Endothelial cell of umbilical vein (primary cell): ENCODE results near the gene KCNB1. TPM values are rescaled to one million over a fixed set of nuclear protein-coding genes. Genes with fewer than 3 reads are reported as not detected.

Experiments
- BruUV-seq: library from RNA; stranded (reverse); fragments of 400-500 nt; replicated peaks from 2 replicates; lab custom pipeline; 2021; lab: Mats Ljungman, UMichigan
- CTCF ChIA-PET: fragments of 300-600, 350-600 bp; sonication (Branson Sonifier 250); formaldehyde crosslinking; loops from one replicate; lab custom pipeline; 2021; ENCODE audit warnings: antibody characterized with exemption, inconsistent platforms; lab: Charles Lee
- POLR2A ChIA-PET: fragments of 300-600, 350-600 bp; sonication (Branson Sonifier 250); formaldehyde crosslinking; loops from one replicate; lab custom pipeline; 2021; ENCODE audit warnings: antibody characterized with exemption, inconsistent platforms; lab: Charles Lee
- DNase-seq: peaks from one replicate; pipeline ENCODE4 v3.0.0-alpha.2; 2011; ENCODE audit warnings: low read depth, low spot score
- FAIRE-seq: peaks from 2 replicates; lab custom pipeline; 2011; peaks lifted over from hg19 to GRCh38; lab: Jason Lieb, UNC
- H2AFZ ChIP-seq: 2 replicates; pipeline ENCODE4 v1.6.0; 2012; ENCODE audit warnings: low read depth, low read length, control low read depth, inconsistent platforms
- H3K27ac ChIP-seq: 2 replicates; pipeline ENCODE4 v1.5.1; 2011; ENCODE audit warnings: low read depth, mild to moderate bottlenecking, control low read depth, low read length, moderate library complexity; ENCODE audit not compliant: insufficient read depth
- H3K27me3 ChIP-seq, 2 experiments: 2 replicates each; pipeline versions ENCODE4 v1.6.0 to v1.6.1; 2011; ENCODE audit warnings: low read length in 2 of 2, mixed read lengths in 1 of 2; ENCODE audit not compliant: control insufficient read depth in 2 of 2, insufficient read depth in 2 of 2
- H3K36me3 ChIP-seq, 2 experiments: 2 replicates in 1 of 2; 3 replicates in 1 of 2; pipeline ENCODE4 v1.5.1; 2011; ENCODE audit warnings: low read length in 2 of 2, mild to moderate bottlenecking in 1 of 2, moderate library complexity in 1 of 2; ENCODE audit not compliant: control insufficient read depth in 2 of 2, insufficient read depth in 2 of 2; ENCODE audit errors: extremely low read depth in 1 of 2
- H3K4me1 ChIP-seq: 3 replicates; pipeline ENCODE4 v1.5.1; 2011; ENCODE audit warnings: mild to moderate bottlenecking, low read length; ENCODE audit not compliant: control insufficient read depth, insufficient read depth; ENCODE audit errors: extremely low read depth
- H3K4me2 ChIP-seq: 2 replicates; pipeline ENCODE4 v1.6.1; 2011; ENCODE audit warnings: low read length, control low read depth, mixed read lengths; ENCODE audit not compliant: insufficient read depth
- H3K4me3 ChIP-seq, 3 experiments: fragments of 200-600 bp in 1 of 3; sonication (generic), shearing (Covaris generic) in 1 of 3; replicated peaks in 1 of 3; 2 replicates each; pipeline ENCODE4 v1.5.1; 2011 to 2016; ENCODE audit warnings: control low read depth in 3 of 3, low read length in 3 of 3, mild to moderate bottlenecking in 2 of 3, inconsistent platforms in 1 of 3, low read depth in 1 of 3, moderate library complexity in 1 of 3; ENCODE audit not compliant: insufficient read depth in 1 of 3
- H3K79me2 ChIP-seq: 2 replicates; pipeline ENCODE4 v1.6.0; 2012; ENCODE audit warnings: low read length, inconsistent platforms; ENCODE audit not compliant: control insufficient read depth, insufficient read depth
- H3K9ac ChIP-seq: replicated peaks from 2 replicates; pipeline ENCODE3; 2011; ENCODE audit warnings: low read length, control low read depth; ENCODE audit not compliant: insufficient read depth; ENCODE audit errors: extremely low read depth
- H3K9me1 ChIP-seq: replicated peaks from 3 replicates; pipeline ENCODE4 v1.6.0; 2011; ENCODE audit warnings: mild to moderate bottlenecking, low read length; ENCODE audit not compliant: control insufficient read depth, insufficient read depth; ENCODE audit errors: extremely low read depth
- H3K9me3 ChIP-seq: replicated peaks from 2 replicates; pipeline ENCODE4 v1.5.1; 2012; ENCODE audit warnings: low read length, inconsistent platforms; ENCODE audit not compliant: control insufficient read depth, insufficient read depth
- H4K20me1 ChIP-seq: replicated peaks from 2 replicates; pipeline ENCODE3; 2011; ENCODE audit warnings: mild to moderate bottlenecking, low read length; ENCODE audit not compliant: control insufficient read depth, insufficient read depth; ENCODE audit errors: extremely low read depth
- CTCF ChIP-seq, 2 donors: IDR thresholded peaks; 1 replicate in 1 of 2; 2 replicates in 1 of 2; pipeline ENCODE4 v1.5.1; 2011; ENCODE audit warnings: low read length in 2 of 2, mild to moderate bottlenecking in 2 of 2, moderate library complexity in 2 of 2, control low read depth in 1 of 2, inconsistent platforms in 1 of 2, low read depth in 1 of 2; ENCODE audit not compliant: insufficient read depth in 1 of 2; ENCODE audit errors: extremely low read depth in 1 of 2
- EZH2 ChIP-seq: IDR thresholded peaks from 2 replicates; pipeline ENCODE4 v1.6.1; 2012; ENCODE audit warnings: borderline replicate concordance, low read depth, mild to moderate bottlenecking, moderate library complexity, low read length, inconsistent platforms; ENCODE audit not compliant: severe bottlenecking
- FOS ChIP-seq: IDR thresholded peaks from 2 replicates; pipeline ENCODE4 v1.6.1; 2011; ENCODE audit warnings: mild to moderate bottlenecking, low read length, moderate library complexity, borderline replicate concordance; ENCODE audit not compliant: insufficient read depth
- GATA2 ChIP-seq: IDR thresholded peaks from 2 replicates; pipeline ENCODE4 v1.7.0; 2011; ENCODE audit warnings: low read depth, mild to moderate bottlenecking, moderate library complexity, mixed read lengths, low read length; ENCODE audit not compliant: insufficient read length, insufficient read depth
- JUN ChIP-seq: IDR thresholded peaks from 2 replicates; pipeline ENCODE4 v1.6.1; 2011; ENCODE audit warnings: borderline replicate concordance, low read depth; ENCODE audit not compliant: insufficient read length, insufficient read depth
- MAX ChIP-seq: IDR thresholded peaks from 2 replicates; pipeline ENCODE4 v1.6.1; 2011; ENCODE audit not compliant: insufficient read depth, insufficient read length
- MYC ChIP-seq: IDR thresholded peaks from one replicate; pipeline ENCODE4 v1.6.1; 2011; ENCODE audit warnings: mild to moderate bottlenecking, low read depth, low read length
- POLR2A ChIP-seq: IDR thresholded peaks from 2 replicates; pipeline ENCODE4 v1.6.1; 2012; ENCODE audit warnings: low read depth, mild to moderate bottlenecking, control low read depth, low read length
- POLR2AphosphoS5 ChIP-seq: IDR thresholded peaks from 2 replicates; pipeline ENCODE4 v1.6.1; 2012; ENCODE audit warnings: low read depth, mild to moderate bottlenecking, control low read depth, low read length, moderate library complexity; ENCODE audit not compliant: insufficient read depth
- dilution Hi-C: fragments of 300-500 bp; cut with MboI; formaldehyde crosslinking; loops from one replicate; pipeline ENCODE4 v1.15.0; 2019; ENCODE audit warnings: low sequenced_read_pairs; ENCODE audit not compliant: extremely low pct_ligation_motif_present
- intact Hi-C: fragments of 100-400 bp; cut with micrococcal nuclease; formaldehyde crosslinking; loops from one replicate; pipeline ENCODE4 v1.10.0; 2022
- polyA plus RNA-seq, 4 experiments: library from polyadenylated mRNA; depleted of rRNA in 3 of 4; stranded (reverse) in 3 of 4; unstranded in 1 of 4; fragments of >200 nt; gene quantifications; 2 replicates each; pipeline versions ENCODE4 v1.2.1 to v1.2.3, GENCODE V29; 2011 to 2012; ENCODE audit warnings: missing spikeins in 1 of 4
- total RNA-seq: library from RNA; stranded (reverse); gene quantifications from 2 replicates; pipeline ENCODE4 v1.2.3, GENCODE V29; 2021

KCNB1 gene
- total and polyA plus RNA-seq, 2 donors (not counting 3 experiments of a cell fraction or from before 2014, with no cell fraction given), result not detected

- no TSS peak for BruUV-seq
- no peaks in the 10 kb centered on the region for H3K9me1 ChIP-seq
- no peak overlapping the region for H3K4me3 ChIP-seq
- ChIA-PET POLR2A (no interaction called here), CTCF (interaction anchor here (1.2 kb wide), 1 partner anchor 216 kb away, joined by 6 read pairs; no protein-coding TSS in a partner anchor)
- intact Hi-C loops, result no loop called here
- peaks cover 9% of the 10 kb centered on the region for H3K4me1 ChIP-seq
- no peaks in the 10 kb centered on the region for H4K20me1 ChIP-seq
- H3K27ac ChIP-seq, result no peak overlapping the region
- dilution Hi-C loops, result no loop called here
- H3K4me2 ChIP-seq, result no peak overlapping the region
- no peaks in the 10 kb centered on the region for H3K9me3 ChIP-seq
- no peak overlapping the region for H2AFZ ChIP-seq
- H3K27me3 ChIP-seq, result peaks cover 13 to 30% of the 10 kb centered on the region in 2 experiments
- DNase-seq (no peak), FAIRE-seq (peak; percentile 28)
- no peak for TF ChIP-seq EZH2
- TF ChIP-seq CTCF (IDR thresholded peaks at IDR 0.05; ENCODE audit: extremely low read depth in 1 of 2, insufficient read depth in 1 of 2, low read depth in 1 of 2, low read length in 2 of 2), result no peak
- no peak for TF ChIP-seq FOS
- TF ChIP-seq POLR2A, result no peak
- no peak for TF ChIP-seq MYC
- no peak for TF ChIP-seq JUN
- TF ChIP-seq MAX, result no peak
- no peak for TF ChIP-seq GATA2
- TF ChIP-seq POLR2AphosphoS5, result no peak
- no peak overlapping the region for H3K9ac ChIP-seq
- H3K36me3 ChIP-seq, result no peaks in the 10 kb centered on the region
- H3K79me2 ChIP-seq, result no peaks in the 10 kb centered on the region
Observed at GRCh38 chr20:49326026-49326425, 156.4 kb downstream of the KCNB1 start.
